Neural cell (in vitro differentiated cells): ENCODE data around the gene PLCL1.

Experiments used
- CTCF ChIP-seq: fragments of 450-650 bp; IDR thresholded peaks from 2 replicates; pipeline ENCODE4 v1.5.1; 2014; ENCODE audit warnings: antibody characterized with exemption, mild to moderate bottlenecking, moderate library complexity; ENCODE audit not compliant: poor library complexity, severe bottlenecking
- EZH2 ChIP-seq: fragments of 200-600, 300-800 bp; shearing (Covaris generic), sonication (generic); IDR thresholded peaks from 2 replicates; pipeline ENCODE4 v1.6.1; 2014; ENCODE audit warnings: antibody characterized with exemption, low read length, borderline replicate concordance, mild to moderate bottlenecking; ENCODE audit not compliant: insufficient read depth, poor library complexity, severe bottlenecking
- TF ChIP-seq, protein P1 (sequence below): IDR thresholded peaks from 2 replicates; pipeline ENCODE4 v1.6.1; 2012; ENCODE audit warnings: borderline replicate concordance

- TF ChIP-seq CTCF (no peak), EZH2 (no peak)
- TF ChIP-seq, protein P1, sequence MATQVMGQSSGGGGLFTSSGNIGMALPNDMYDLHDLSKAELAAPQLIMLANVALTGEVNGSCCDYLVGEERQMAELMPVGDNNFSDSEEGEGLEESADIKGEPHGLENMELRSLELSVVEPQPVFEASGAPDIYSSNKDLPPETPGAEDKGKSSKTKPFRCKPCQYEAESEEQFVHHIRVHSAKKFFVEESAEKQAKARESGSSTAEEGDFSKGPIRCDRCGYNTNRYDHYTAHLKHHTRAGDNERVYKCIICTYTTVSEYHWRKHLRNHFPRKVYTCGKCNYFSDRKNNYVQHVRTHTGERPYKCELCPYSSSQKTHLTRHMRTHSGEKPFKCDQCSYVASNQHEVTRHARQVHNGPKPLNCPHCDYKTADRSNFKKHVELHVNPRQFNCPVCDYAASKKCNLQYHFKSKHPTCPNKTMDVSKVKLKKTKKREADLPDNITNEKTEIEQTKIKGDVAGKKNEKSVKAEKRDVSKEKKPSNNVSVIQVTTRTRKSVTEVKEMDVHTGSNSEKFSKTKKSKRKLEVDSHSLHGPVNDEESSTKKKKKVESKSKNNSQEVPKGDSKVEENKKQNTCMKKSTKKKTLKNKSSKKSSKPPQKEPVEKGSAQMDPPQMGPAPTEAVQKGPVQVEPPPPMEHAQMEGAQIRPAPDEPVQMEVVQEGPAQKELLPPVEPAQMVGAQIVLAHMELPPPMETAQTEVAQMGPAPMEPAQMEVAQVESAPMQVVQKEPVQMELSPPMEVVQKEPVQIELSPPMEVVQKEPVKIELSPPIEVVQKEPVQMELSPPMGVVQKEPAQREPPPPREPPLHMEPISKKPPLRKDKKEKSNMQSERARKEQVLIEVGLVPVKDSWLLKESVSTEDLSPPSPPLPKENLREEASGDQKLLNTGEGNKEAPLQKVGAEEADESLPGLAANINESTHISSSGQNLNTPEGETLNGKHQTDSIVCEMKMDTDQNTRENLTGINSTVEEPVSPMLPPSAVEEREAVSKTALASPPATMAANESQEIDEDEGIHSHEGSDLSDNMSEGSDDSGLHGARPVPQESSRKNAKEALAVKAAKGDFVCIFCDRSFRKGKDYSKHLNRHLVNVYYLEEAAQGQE = no peak
These were observed 124.9 kb downstream of the PLCL1 start for GRCh38 chr2:197929008-197929885.
